H1 (cell line): ENCODE data around the gene BRICD5. TPM values are rescaled to one million over a fixed set of nuclear protein-coding genes. Genes with fewer than 3 reads are reported as not detected.

Experiments
- BCL11A ChIP-seq, 2 experiments: IDR thresholded peaks; one replicate each; pipeline ENCODE4 v1.6.1; 2011; ENCODE audit warnings: low read depth in 2 of 2, low read length in 2 of 2, mild to moderate bottlenecking in 2 of 2
- CBX5 ChIP-seq: fragments of 300-800, 300-1000 bp; sonication (generic); IDR thresholded peaks from 2 replicates; pipeline ENCODE4 v1.7.1; 2016; ENCODE audit warnings: antibody characterized with exemption, low read length, low read depth
- CEBPB ChIP-seq: IDR thresholded peaks from 2 replicates; pipeline ENCODE4 v1.6.1; 2012; ENCODE audit warnings: low read depth, low read length
- CHD1 ChIP-seq: IDR thresholded peaks from 2 replicates; pipeline ENCODE4 v1.6.1; 2012; ENCODE audit warnings: low read depth, low read length, improper control_type of control experiment
- CHD2 ChIP-seq: IDR thresholded peaks from 2 replicates; pipeline ENCODE4 v1.6.1; 2012; ENCODE audit warnings: low read length, improper control_type of control experiment
- CTCF ChIP-seq, 3 experiments: IDR thresholded peaks; 1 replicate in 2 of 3; 2 replicates in 1 of 3; pipeline versions ENCODE4 v1.5.1 to v1.6.1; 2011; ENCODE audit warnings: low read length in 3 of 3, mild to moderate bottlenecking in 3 of 3, inconsistent platforms in 2 of 3, low read depth in 1 of 3, moderate library complexity in 1 of 3; ENCODE audit not compliant: insufficient read depth in 1 of 3; ENCODE audit errors: control extremely low read depth in 1 of 3
- JUN ChIP-seq: IDR thresholded peaks from 2 replicates; pipeline ENCODE4 v1.6.1; 2011; ENCODE audit warnings: low read depth, mild to moderate bottlenecking, improper control_type of control experiment, low read length
- KDM1A ChIP-seq: fragments of 200-600, 300-600 bp; sonication (generic); IDR thresholded peaks from 2 replicates; pipeline ENCODE4 v1.7.1; 2016; ENCODE audit warnings: mild to moderate bottlenecking, low read length, borderline replicate concordance
- KDM5A ChIP-seq: fragments of 200-600 bp; IDR thresholded peaks from 2 replicates; pipeline ENCODE4 v1.7.1; 2012; ENCODE audit warnings: mild to moderate bottlenecking, low read length, inconsistent platforms, mixed read lengths
- PHF8 ChIP-seq: fragments of 200-600 bp; sonication (generic); conservative IDR thresholded peaks from 2 replicates; pipeline ENCODE4 v1.7.1; 2012; ENCODE audit warnings: low read depth, mild to moderate bottlenecking, inconsistent platforms, low read length, moderate library complexity
- POLR2A ChIP-seq, 2 experiments: IDR thresholded peaks; 1 replicate in 1 of 2; 2 replicates in 1 of 2; pipeline ENCODE4 v1.6.1; 2011; ENCODE audit warnings: low read depth in 2 of 2, low read length in 2 of 2, mild to moderate bottlenecking in 2 of 2; ENCODE audit errors: control extremely low read depth in 1 of 2
- SIN3A ChIP-seq, 2 experiments: IDR thresholded peaks in 1 of 2; conservative IDR thresholded peaks in 1 of 2; 2 replicates each; pipeline ENCODE4 v1.6.1; 2011 to 2012; ENCODE audit warnings: low read length in 2 of 2, improper control_type of control experiment in 1 of 2, low read depth in 1 of 2, mild to moderate bottlenecking in 1 of 2
- SIRT6 ChIP-seq: IDR thresholded peaks from one replicate; pipeline ENCODE4 v1.7.1; 2012; ENCODE audit warnings: low read length, inconsistent platforms
- SP4 ChIP-seq: IDR thresholded peaks from 2 replicates; pipeline ENCODE4 v1.6.1; 2012; ENCODE audit warnings: low read length, inconsistent platforms
- SUZ12 ChIP-seq: fragments of 200-600 bp; sonication (generic); IDR thresholded peaks from 2 replicates; pipeline ENCODE4 v1.6.1; 2012; ENCODE audit warnings: mild to moderate bottlenecking, inconsistent platforms, low read length, moderate library complexity, mixed read lengths
- TBP ChIP-seq: IDR thresholded peaks from 2 replicates; pipeline ENCODE4 v1.6.1; 2011; ENCODE audit warnings: low read depth, low read length, improper control_type of control experiment
- USF2 ChIP-seq: IDR thresholded peaks from 2 replicates; pipeline ENCODE4 v1.6.1; 2011; ENCODE audit warnings: low read length, improper control_type of control experiment
- ZNF274 ChIP-seq: IDR thresholded peaks from 2 replicates; pipeline ENCODE4 v1.7.0; 2012; ENCODE audit warnings: low read length, borderline replicate concordance; ENCODE audit errors: extremely low read depth
- polyA plus RNA-seq, 7 experiments: library from polyadenylated mRNA; depleted of rRNA in 3 of 7; stranded (reverse) in 5 of 7; unstranded in 2 of 7; fragments of >200 nt in 5 of 7; fragments of 200-250 nt in 2 of 7; gene quantifications; 1 replicate in 5 of 7; 2 replicates in 1 of 7; 4 replicates in 1 of 7; pipeline versions ENCODE4 v1.2.1 to v1.2.3, GENCODE V29; 2011 to 2013; ENCODE audit warnings: missing spikeins in 2 of 7, mixed read lengths in 2 of 7
- total RNA-seq: library from RNA; stranded (reverse); fragmentation: NEBNext Ultra II Directional; extraction: Animal tissue kit (Norgen Biotek cat#: 25700); gene quantifications from 2 replicates; pipeline ENCODE4 v1.2.1, GENCODE V29; 2021
- TF ChIP-seq, protein P1 (sequence below): IDR thresholded peaks from 2 replicates; pipeline ENCODE4 v1.6.1; 2012; ENCODE audit warnings: low read length, inconsistent platforms

BRICD5 gene
- total and polyA plus RNA-seq, 2 of the 8 experiments (the other 6 are each of a cell fraction or from before 2014, with no cell fraction given), result 8.5 to 14.2 TPM

DNA sequence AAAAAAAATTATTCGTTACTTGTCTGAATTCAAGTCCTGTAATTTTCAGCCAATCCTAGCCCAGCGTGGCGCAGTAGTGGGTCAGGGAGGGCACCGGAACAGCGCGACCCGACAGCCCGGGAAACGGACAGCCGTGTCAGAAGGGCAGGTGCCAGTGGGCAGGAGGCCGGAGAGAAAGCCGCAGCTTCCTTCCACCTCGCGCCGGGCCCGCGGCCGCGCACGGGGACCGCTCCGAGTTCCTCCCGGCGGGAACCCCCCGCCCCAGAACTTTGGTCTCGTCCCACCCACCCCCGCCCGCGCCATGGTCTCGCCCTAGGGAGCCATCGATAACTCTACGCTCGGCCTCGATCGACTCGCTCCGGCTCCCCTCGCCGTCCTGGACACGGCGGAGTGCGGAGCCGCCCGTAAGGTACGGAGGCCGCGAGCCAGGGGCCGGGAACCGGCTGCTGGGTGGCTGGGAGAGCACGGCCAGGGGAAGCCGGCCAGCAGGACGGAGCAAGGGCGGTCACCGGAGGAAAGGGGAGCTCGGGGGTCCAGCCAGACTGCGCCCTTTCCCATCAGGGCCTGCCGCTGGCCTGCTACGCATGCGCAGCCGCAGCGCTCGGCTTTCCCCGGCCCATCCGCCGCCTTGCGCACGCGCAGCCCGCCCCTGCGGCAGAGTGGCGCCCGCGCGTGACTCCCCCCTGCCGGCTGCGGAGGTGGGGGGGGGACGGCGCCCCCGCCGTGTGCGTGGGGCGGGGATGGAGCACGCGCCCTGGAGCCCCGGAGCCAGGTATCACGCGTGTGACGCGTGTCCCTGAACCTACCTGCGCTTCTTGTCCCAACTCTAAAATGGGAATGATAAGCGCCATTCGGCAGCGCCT lies 5.3 kb downstream of the BRICD5 start, which contains the start of gene MLST8 (continued):
- TF ChIP-seq, protein P1, sequence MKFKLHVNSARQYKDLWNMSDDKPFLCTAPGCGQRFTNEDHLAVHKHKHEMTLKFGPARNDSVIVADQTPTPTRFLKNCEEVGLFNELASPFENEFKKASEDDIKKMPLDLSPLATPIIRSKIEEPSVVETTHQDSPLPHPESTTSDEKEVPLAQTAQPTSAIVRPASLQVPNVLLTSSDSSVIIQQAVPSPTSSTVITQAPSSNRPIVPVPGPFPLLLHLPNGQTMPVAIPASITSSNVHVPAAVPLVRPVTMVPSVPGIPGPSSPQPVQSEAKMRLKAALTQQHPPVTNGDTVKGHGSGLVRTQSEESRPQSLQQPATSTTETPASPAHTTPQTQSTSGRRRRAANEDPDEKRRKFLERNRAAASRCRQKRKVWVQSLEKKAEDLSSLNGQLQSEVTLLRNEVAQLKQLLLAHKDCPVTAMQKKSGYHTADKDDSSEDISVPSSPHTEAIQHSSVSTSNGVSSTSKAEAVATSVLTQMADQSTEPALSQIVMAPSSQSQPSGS, result no peak
- TF ChIP-seq SUZ12, result 0 out of 2 replicates have a peak, but pooled peaks have one; percentile 22
- no peak for TF ChIP-seq SIRT6
- TF ChIP-seq KDM5A, result peak; percentile 65; the same call in 1 of the 2 replicates
- peak; percentile 31; the same call in 1 of the 2 replicates for TF ChIP-seq TBP
- no peak for TF ChIP-seq CHD2
- TF ChIP-seq KDM1A, result no peak
- TF ChIP-seq CEBPB, result no peak
- TF ChIP-seq SP4, result 0 out of 2 replicates have a peak, but pooled peaks have one; percentile 91
- peak; percentile 100 for TF ChIP-seq PHF8
- TF ChIP-seq POLR2A (IDR thresholded peaks at IDR 0.05; ENCODE audit: control extremely low read depth in 1 of 2, low read depth in 2 of 2, low read length in 2 of 2), result peak in 1 of 2 experiments; percentile 94; a peak in 2 of 3 replicates
- TF ChIP-seq USF2, result no peak
- TF ChIP-seq CTCF (IDR thresholded peaks at IDR 0.05; ENCODE audit: control extremely low read depth in 1 of 3, insufficient read depth in 1 of 3, low read depth in 1 of 3, low read length in 3 of 3), result no peak
- peak; percentile 80; the same call in 1 of the 2 replicates for TF ChIP-seq CHD1
- TF ChIP-seq SIN3A (conservative IDR thresholded peaks at IDR 0.05 in 1 of 2, IDR thresholded peaks at IDR 0.05 in 1 of 2; ENCODE audit: low read depth in 1 of 2, low read length in 2 of 2), result peak; percentile 27 to 78; a peak in 2 of 4 replicates
- no peak for TF ChIP-seq BCL11A (IDR thresholded peaks at IDR 0.05; ENCODE audit: low read depth in 2 of 2, low read length in 2 of 2)
- no peak for TF ChIP-seq JUN
- no peak for TF ChIP-seq ZNF274
- no peak for TF ChIP-seq CBX5
